SK-N-SH (cell line): Measurements from ENCODE around the gene LILRB3. TPM values are rescaled to one million over a fixed set of nuclear protein-coding genes. Genes with fewer than 3 reads are reported as not detected.

Experiments
- CTCF ChIA-PET: fragments of 300-600, 350-600 bp; formaldehyde crosslinking; extraction: SDS; loops from one replicate; lab custom pipeline; 2021; lab: Yijun Ruan, JAX
- POLR2A ChIA-PET: fragments of 350-600 bp; sonication (Branson Sonifier 250); formaldehyde crosslinking; extraction: SDS; loops from one replicate; lab custom pipeline; 2020; ENCODE audit warnings: antibody characterized with exemption, inconsistent platforms; lab: Yijun Ruan, JAX
- DNase-seq: peaks from one replicate; pipeline ENCODE4 v3.0.0; 2012
- H2AFZ ChIP-seq: fragments of 200-600 bp; sonication (generic); 2 replicates; pipeline ENCODE4 v1.8.1; 2016; ENCODE audit warnings: antibody characterized with exemption, mild to moderate bottlenecking, low read depth
- H3F3A ChIP-seq: fragments of 200-600 bp; sonication (generic); replicated peaks from 2 replicates; pipeline ENCODE3; 2016; ENCODE audit warnings: antibody characterized with exemption, mild to moderate bottlenecking; ENCODE audit not compliant: insufficient read depth
- H3K27ac ChIP-seq, 2 experiments: fragments of 200-500 bp in 1 of 2; fragments of 200-600 bp in 1 of 2; sonication (Bioruptor generic) in 1 of 2; sonication (generic), shearing (Covaris generic) in 1 of 2; 2 replicates each; pipeline versions ENCODE4 v1.5.1 to v1.6.1; 2014 to 2016; ENCODE audit warnings: low read depth in 2 of 2, inconsistent platforms in 1 of 2, low read length in 1 of 2, mild to moderate bottlenecking in 1 of 2, mixed read lengths in 1 of 2
- H3K27me3 ChIP-seq: fragments of 200-600 bp; sonication (generic), shearing (Covaris generic); 2 replicates; pipeline ENCODE4 v1.6.1; 2016; ENCODE audit warnings: mixed run types; ENCODE audit not compliant: insufficient read depth
- H3K36me3 ChIP-seq, 2 experiments: fragments of 200-500 bp in 1 of 2; fragments of 200-600 bp in 1 of 2; sonication (Bioruptor generic) in 1 of 2; sonication (generic) in 1 of 2; replicated peaks in 1 of 2; 2 replicates each; pipeline versions ENCODE3 to v1.5.1; 2014 to 2016; ENCODE audit warnings: low read length in 1 of 2, mild to moderate bottlenecking in 1 of 2; ENCODE audit not compliant: insufficient read depth in 2 of 2, control insufficient read depth in 1 of 2
- H3K4me1 ChIP-seq, 2 experiments: fragments of 200-500 bp in 1 of 2; fragments of 200-600 bp in 1 of 2; sonication (Bioruptor generic) in 1 of 2; sonication (generic), shearing (Covaris generic) in 1 of 2; 2 replicates each; pipeline versions ENCODE4 v1.5.1 to v1.6.1; 2014 to 2016; ENCODE audit warnings: low read depth in 1 of 2, low read length in 1 of 2, mixed run types in 1 of 2; ENCODE audit not compliant: insufficient read depth in 2 of 2, control insufficient read depth in 1 of 2
- H3K4me2 ChIP-seq: fragments of 200-600 bp; sonication (generic), shearing (Covaris generic); 2 replicates; pipeline ENCODE4 v1.6.1; 2017; ENCODE audit warnings: mixed run types
- H3K4me3 ChIP-seq, 2 experiments: fragments of 200-500 bp in 1 of 2; fragments of 200-600 bp in 1 of 2; sonication (Bioruptor generic) in 1 of 2; sonication (generic), shearing (Covaris generic) in 1 of 2; 2 replicates each; pipeline versions ENCODE4 v1.5.1 to v1.8.1; 2014 to 2016; ENCODE audit warnings: low read depth in 2 of 2, inconsistent platforms in 1 of 2, low read length in 1 of 2, mild to moderate bottlenecking in 1 of 2, mixed read lengths in 1 of 2, moderate library complexity in 1 of 2
- H3K79me2 ChIP-seq: fragments of 200-600 bp; sonication (generic); 2 replicates; pipeline ENCODE4 v1.8.1; 2017; ENCODE audit warnings: mild to moderate bottlenecking; ENCODE audit not compliant: insufficient read depth
- H3K9ac ChIP-seq: fragments of 200-600 bp; sonication (generic); 2 replicates; pipeline ENCODE4 v1.6.1; 2017; ENCODE audit warnings: mixed run types
- H3K9me2 ChIP-seq: fragments of 200-600 bp; sonication (generic); 2 replicates; pipeline ENCODE4 v1.6.1; 2017; ENCODE audit warnings: mixed run types
- H3K9me3 ChIP-seq: fragments of 200-600 bp; sonication (generic); 2 replicates; pipeline ENCODE4 v1.6.1; 2017; ENCODE audit warnings: mixed run types, mild to moderate bottlenecking, moderate library complexity
- H4K20me1 ChIP-seq: fragments of 200-600 bp; sonication (generic); 2 replicates; pipeline ENCODE4 v1.6.1; 2017; ENCODE audit warnings: mild to moderate bottlenecking, mixed run types; ENCODE audit not compliant: insufficient read depth
- CHD2 ChIP-seq: fragments of 150-350 bp; IDR thresholded peaks from 2 replicates; pipeline ENCODE4 v1.6.1; 2018; ENCODE audit warnings: low read length; ENCODE audit not compliant: partially characterized antibody
- ELF1 ChIP-seq: IDR thresholded peaks from 2 replicates; pipeline ENCODE4 v1.4.0; 2012
- EZH2phosphoT487 ChIP-seq: fragments of 200-600 bp; sonication (generic); IDR thresholded peaks from 2 replicates; pipeline ENCODE4 v1.6.1; 2017; ENCODE audit warnings: low read depth, mixed run types, mild to moderate bottlenecking, antibody characterized with exemption, moderate library complexity, borderline replicate concordance
- FOSL2 ChIP-seq: IDR thresholded peaks from 2 replicates; pipeline ENCODE4 v1.4.0; 2012; ENCODE audit warnings: low read depth, mild to moderate bottlenecking, moderate library complexity, borderline replicate concordance
- FOXJ3 ChIP-seq: sonication (generic); formaldehyde crosslinking; IDR thresholded peaks from 2 replicates; pipeline ENCODE4 v1.5.1; 2020; ENCODE audit warnings: mild to moderate bottlenecking, missing genetic modification reagents
- FOXM1 ChIP-seq: IDR thresholded peaks from 2 replicates; pipeline ENCODE4 v1.4.0; 2012; ENCODE audit warnings: low read depth, mild to moderate bottlenecking
- GATA2 ChIP-seq: sonication (generic); formaldehyde crosslinking; IDR thresholded peaks from 2 replicates; pipeline ENCODE4 v1.5.0; 2020; ENCODE audit warnings: mild to moderate bottlenecking, missing genetic modification reagents
- MEF2A ChIP-seq: IDR thresholded peaks from 2 replicates; pipeline ENCODE4 v1.4.0; 2012; ENCODE audit warnings: low read depth, borderline replicate concordance
- MXI1 ChIP-seq: IDR thresholded peaks from 2 replicates; pipeline ENCODE4 v1.6.1; 2012; ENCODE audit warnings: mild to moderate bottlenecking, low read depth, low read length, improper control_type of control experiment
- NFIC ChIP-seq: IDR thresholded peaks from 2 replicates; pipeline ENCODE4 v1.4.0; 2012; ENCODE audit warnings: borderline replicate concordance
- PBX3 ChIP-seq: IDR thresholded peaks from 2 replicates; pipeline ENCODE4; 2012
- RCOR1 ChIP-seq: fragments of 150-350 bp; IDR thresholded peaks from 2 replicates; pipeline ENCODE4 v1.6.1; 2017; ENCODE audit warnings: antibody characterized with exemption, low read length
- REST ChIP-seq: IDR thresholded peaks from 2 replicates; pipeline ENCODE4 v1.6.1; 2012; ENCODE audit warnings: mild to moderate bottlenecking, low read depth, low read length, moderate library complexity
- RFX5 ChIP-seq: IDR thresholded peaks from 2 replicates; pipeline ENCODE4 v1.6.1; 2012; ENCODE audit warnings: mild to moderate bottlenecking, improper control_type of control experiment, low read length
- RXRA ChIP-seq: IDR thresholded peaks from 2 replicates; pipeline ENCODE4 v1.4.0; 2012; ENCODE audit warnings: low read depth, mild to moderate bottlenecking, borderline replicate concordance
- TAF1 ChIP-seq: IDR thresholded peaks from 2 replicates; pipeline ENCODE4 v1.6.1; 2012; ENCODE audit warnings: low read depth, mild to moderate bottlenecking, low read length, moderate library complexity, borderline replicate concordance
- TCF12 ChIP-seq: IDR thresholded peaks from 2 replicates; pipeline ENCODE4 v1.4.0; 2012
- USF1 ChIP-seq: IDR thresholded peaks from 2 replicates; pipeline ENCODE4 v1.4.0; 2012; ENCODE audit warnings: low read depth, borderline replicate concordance
- YY1 ChIP-seq: IDR thresholded peaks from 2 replicates; pipeline ENCODE4 v1.4.0; 2012; ENCODE audit warnings: low read depth, mild to moderate bottlenecking
- ZBTB33 ChIP-seq: IDR thresholded peaks from 2 replicates; pipeline ENCODE4 v1.4.0; 2012; ENCODE audit warnings: low read depth, borderline replicate concordance
- WGBS: methylation state at CpG from one replicate; pipeline ENCODE4 v1.1.6; 2017; ENCODE audit warnings: low lambda C conversion rate; 5-methylcytosine and 5-hydroxymethylcytosine counted together
- polyA plus RNA-seq, 3 experiments: library from polyadenylated mRNA; depleted of rRNA; stranded (reverse); fragments of >200 nt; gene quantifications; 2 replicates each; pipeline ENCODE4 v1.2.3, GENCODE V29; 2012

LILRB3 gene
- polyA plus RNA-seq, 1 of the 3 experiments (the other 2 are of a cell fraction), result not detected

- H2AFZ ChIP-seq, result no peak overlapping the region
- H3F3A ChIP-seq, result peaks cover 4% of the 10 kb centered on the region
- H3K27ac ChIP-seq, result no peak overlapping the region
- POLR2A ChIA-PET, result no interaction called here
- no peaks in the 10 kb centered on the region for H3K79me2 ChIP-seq
- peaks cover 83% of the 10 kb centered on the region for H3K27me3 ChIP-seq
- H3K4me2 ChIP-seq, result no peak overlapping the region
- H3K9ac ChIP-seq, result no peak overlapping the region
- no peaks in the 10 kb centered on the region for H3K4me1 ChIP-seq
- H3K9me3 ChIP-seq, result no peaks in the 10 kb centered on the region
- no peak for TF ChIP-seq MXI1
- TF ChIP-seq EZH2phosphoT487, result no peak
- no peak for TF ChIP-seq PBX3
- TF ChIP-seq FOSL2, result no peak
- TF ChIP-seq RCOR1, result no peak
- TF ChIP-seq YY1, result no peak
- TF ChIP-seq ZBTB33, result no peak
- TF ChIP-seq CHD2, result no peak
- TF ChIP-seq FOXM1, result no peak
- no peak for TF ChIP-seq GATA2 (CRISPR knock-in tag)
- TF ChIP-seq ELF1, result no peak
- TF ChIP-seq TCF12, result no peak
- TF ChIP-seq NFIC, result no peak
- no peak for TF ChIP-seq TAF1
- no peak for TF ChIP-seq RXRA
- TF ChIP-seq USF1, result no peak
- TF ChIP-seq MEF2A, result no peak
- no peak for TF ChIP-seq REST
- TF ChIP-seq RFX5, result no peak
- TF ChIP-seq FOXJ3 (CRISPR knock-in tag), result no peak
- TF ChIP-seq, all 33 proteins: peak for 0
- no peak for DNase-seq
- no peaks in the 10 kb centered on the region for H4K20me1 ChIP-seq
- 7% methylated on average over 12 of the region's 17 CpGs for WGBS
- no peaks in the 10 kb centered on the region for H3K9me2 ChIP-seq
- CTCF ChIA-PET, result no interaction called here
- no peak overlapping the region for H3K4me3 ChIP-seq
- H3K36me3 ChIP-seq, result no peaks in the 10 kb centered on the region
Observed at GRCh38 chr19:54254195-54254906, 31.5 kb upstream of the LILRB3 start.
